ENCODE results near the gene LDLRAP1.

- TF ChIP-seq POLR2A (IDR thresholded peaks at IDR 0.05) (no peak), CTCF (IDR thresholded peaks at IDR 0.05) (peak in 1 of 4 experiments; percentile 12)
Observed at GRCh38 chr1:25503551-25504426, 39.6 kb upstream of the LDLRAP1 start.
